HK-2 (cell line): ENCODE data around the gene NTN4.
A peak's percentile ranks its signal among the peaks of the same experiment; 100 is the strongest.
"Not testable (repeated sequence)": the region's sequence is repeated elsewhere in the genome, so short reads cannot be mapped to it uniquely, and the experiment has no call there.

ENCODE experiments used
- DNase-seq: peaks from one replicate; pipeline ENCODE4 v3.0.0-alpha.2; 2018; ENCODE audit not compliant: unreplicated experiment

Gene NTN4

GRCh38 chr12:95661360-95661759 lies 129.2 kb downstream of the NTN4 start:
- no peak for DNase-seq

- no peak for DNase-seq
These were observed 132.2 kb downstream of the NTN4 start for GRCh38 chr12:95658386-95658785.

- not testable (repeated sequence) for DNase-seq
These were observed 135.9 kb downstream of the NTN4 start for GRCh38 chr12:95654665-95655064.

GRCh38 chr12:95653771-95654546 lies 136.6 kb downstream of the NTN4 start:
- DNase-seq: no peak

- DNase-seq: no peak
These were observed 138.9 kb downstream of the NTN4 start for GRCh38 chr12:95651681-95652080.

GRCh38 chr12:95648990-95649791 lies 141.4 kb downstream of the NTN4 start:
- peak; percentile 17 for DNase-seq

- DNase-seq: no peak
These were observed 143.8 kb downstream of the NTN4 start for GRCh38 chr12:95646781-95647190.

- no peak for DNase-seq
These were observed 147.3 kb downstream of the NTN4 start for GRCh38 chr12:95643256-95643655.

- DNase-seq: no peak
These were observed 148.0 kb downstream of the NTN4 start for GRCh38 chr12:95642583-95642982.

- DNase-seq: no peak
These were observed 149.1 kb downstream of the NTN4 start for GRCh38 chr12:95641299-95641952.

GRCh38 chr12:95640516-95640915 lies 150.0 kb downstream of the NTN4 start:
- DNase-seq: no peak

- DNase-seq: no peak
These were observed 153.0 kb downstream of the NTN4 start for GRCh38 chr12:95637471-95638155.

- no peak for DNase-seq
These were observed 153.6 kb downstream of the NTN4 start for GRCh38 chr12:95637010-95637409.

- peak; percentile 62 for DNase-seq
These were observed 155.6 kb downstream of the NTN4 start for GRCh38 chr12:95634622-95635621.

- no peak for DNase-seq
These were observed 156.7 kb downstream of the NTN4 start for GRCh38 chr12:95633732-95634465.

- peak; percentile 72 for DNase-seq
These were observed 157.4 kb downstream of the NTN4 start for GRCh38 chr12:95633049-95633731.

GRCh38 chr12:95630496-95630895 lies 160.1 kb downstream of the NTN4 start:
- no peak for DNase-seq

GRCh38 chr12:95629392-95629791 lies 161.2 kb downstream of the NTN4 start:
- no peak for DNase-seq

- DNase-seq: no peak
These were observed 163.7 kb downstream of the NTN4 start for GRCh38 chr12:95626854-95627253.
